Left lobe of liver (tissue), 2 donors: ENCODE data around the gene ISCA1. TPM values are rescaled to one million over a fixed set of nuclear protein-coding genes. Genes with fewer than 3 reads are reported as not detected.

Source experiments
- ATAC-seq: fragments of 200-7000 bp; cut with Tn5 transposase; one replicate; pipeline ENCODE4 v1.9.1; 2020; ENCODE audit warnings: mild to moderate bottlenecking, moderate library complexity
- DNase-seq: peaks from one replicate; pipeline ENCODE4 v3.0.0-alpha.2; 2020; ENCODE audit warnings: low spot score
- total RNA-seq: library from RNA; stranded (reverse); gene quantifications from one replicate; pipeline ENCODE4 v1.2.1, GENCODE V29; 2021
- donor health status: DM: no; HTN: no; CAD: no; lungs with moderate emphysema.
- donor health status: DM: no; HTN: yes; CAD: no.

Gene ISCA1
- total RNA-seq, 1 donor from 2014 or later = 16.7 TPM

DNA sequence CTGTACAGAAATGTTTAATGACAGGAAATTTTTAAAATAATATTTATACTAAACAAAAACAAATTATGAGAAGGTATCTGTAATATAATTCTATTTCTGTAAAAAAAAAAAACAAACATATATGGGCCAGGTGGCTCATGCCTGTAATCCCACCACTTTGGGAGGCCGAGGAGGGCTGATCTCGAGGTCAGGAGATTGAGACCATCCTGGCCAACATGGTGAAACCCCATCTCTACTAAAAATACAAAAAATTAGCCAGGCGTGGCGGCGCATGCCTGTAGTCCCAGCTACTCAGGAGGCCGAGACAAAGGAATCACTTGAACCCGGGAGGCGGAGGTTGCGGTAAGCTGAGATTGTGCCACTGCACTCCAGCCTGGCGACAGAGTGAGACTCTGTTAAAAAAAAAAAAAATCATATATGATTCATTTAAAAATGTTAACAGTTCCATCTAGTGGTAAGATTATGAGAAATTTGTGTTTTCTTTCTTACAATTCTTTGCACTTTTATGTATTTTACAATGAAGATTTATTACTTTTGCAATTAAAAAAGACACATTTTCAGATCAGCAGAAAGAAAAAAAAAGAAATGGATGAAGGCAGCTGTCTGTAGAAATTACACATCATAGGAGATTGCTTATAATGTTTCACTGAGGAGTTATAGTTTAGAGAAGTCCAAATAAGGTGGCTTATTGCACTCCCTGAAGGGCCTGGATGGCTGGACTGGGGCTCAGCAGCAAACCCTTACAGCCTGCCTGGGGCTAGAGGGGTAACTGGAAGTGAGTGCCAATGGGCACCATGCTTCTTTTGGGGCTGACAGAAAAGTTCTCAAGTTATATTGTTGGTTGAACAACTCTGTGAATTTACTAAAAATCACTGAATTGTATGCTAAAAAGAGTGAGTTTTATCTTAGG lies 43.2 kb downstream of the ISCA1 start:
- DNase-seq (no peak), ATAC-seq (no peak)

DNA sequence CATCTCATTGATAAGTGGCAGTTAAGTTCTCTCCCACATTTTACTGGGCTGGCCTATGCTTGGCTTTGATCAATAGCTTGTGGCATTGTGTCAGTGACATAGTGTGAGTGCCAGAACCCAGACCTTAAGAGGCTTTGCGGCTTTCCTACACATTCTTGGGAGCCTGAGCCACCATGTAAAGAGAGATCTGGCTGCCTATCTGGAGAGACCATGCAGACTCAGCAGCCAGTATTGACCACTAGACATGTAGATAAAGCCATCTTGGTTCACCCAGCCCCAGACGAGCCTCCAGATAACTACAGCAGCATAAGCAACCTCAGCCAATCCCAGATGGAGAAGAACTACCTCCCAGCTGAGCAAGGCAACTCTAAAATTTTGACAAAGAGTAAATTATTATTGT lies 51.5 kb downstream of the ISCA1 start:
- ATAC-seq = no peak

DNA sequence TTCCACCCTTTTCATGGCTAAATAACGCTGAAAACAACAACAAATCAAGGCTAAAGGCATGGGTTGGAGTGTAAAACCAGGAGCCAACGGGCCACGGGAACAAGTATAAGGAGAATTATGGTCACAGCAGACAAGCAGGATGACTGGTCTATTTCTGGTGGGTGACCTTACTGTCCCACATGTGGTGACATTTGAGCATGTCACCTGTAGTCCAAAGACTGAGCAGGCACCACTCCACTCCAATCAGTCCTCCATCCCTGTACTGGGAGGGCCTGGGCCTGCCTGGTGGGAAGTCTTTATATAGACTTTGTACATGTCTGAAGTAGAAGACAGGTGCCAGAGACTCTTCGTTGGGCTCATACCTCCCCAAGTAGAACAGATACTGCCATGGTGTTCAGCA lies 59.7 kb downstream of the ISCA1 start:
- no peak for ATAC-seq
- no peak for DNase-seq

More for the DNA sequence above, 51.5 kb downstream of the ISCA1 start:
- no peak for DNase-seq

DNA sequence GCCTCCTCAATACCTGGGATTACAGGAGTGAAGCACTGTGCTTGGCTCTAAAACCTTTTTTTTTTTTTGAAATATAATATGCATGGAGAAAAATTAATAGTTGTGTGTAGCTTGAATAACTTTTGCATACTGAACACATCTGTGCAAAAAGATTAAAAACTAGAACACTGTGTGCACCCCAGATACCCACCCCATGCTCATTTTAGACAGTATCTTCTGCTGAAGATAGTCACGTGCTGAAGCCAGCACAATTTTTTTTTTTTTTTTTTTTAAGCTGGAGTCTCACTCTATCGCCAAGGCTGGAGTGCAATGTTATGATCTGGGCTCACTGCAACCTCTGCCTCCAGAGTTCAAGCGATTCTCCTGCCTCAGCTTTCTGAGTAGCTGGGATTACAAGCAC lies 62.7 kb downstream of the ISCA1 start:
- DNase-seq (no peak), ATAC-seq (no peak)

DNA sequence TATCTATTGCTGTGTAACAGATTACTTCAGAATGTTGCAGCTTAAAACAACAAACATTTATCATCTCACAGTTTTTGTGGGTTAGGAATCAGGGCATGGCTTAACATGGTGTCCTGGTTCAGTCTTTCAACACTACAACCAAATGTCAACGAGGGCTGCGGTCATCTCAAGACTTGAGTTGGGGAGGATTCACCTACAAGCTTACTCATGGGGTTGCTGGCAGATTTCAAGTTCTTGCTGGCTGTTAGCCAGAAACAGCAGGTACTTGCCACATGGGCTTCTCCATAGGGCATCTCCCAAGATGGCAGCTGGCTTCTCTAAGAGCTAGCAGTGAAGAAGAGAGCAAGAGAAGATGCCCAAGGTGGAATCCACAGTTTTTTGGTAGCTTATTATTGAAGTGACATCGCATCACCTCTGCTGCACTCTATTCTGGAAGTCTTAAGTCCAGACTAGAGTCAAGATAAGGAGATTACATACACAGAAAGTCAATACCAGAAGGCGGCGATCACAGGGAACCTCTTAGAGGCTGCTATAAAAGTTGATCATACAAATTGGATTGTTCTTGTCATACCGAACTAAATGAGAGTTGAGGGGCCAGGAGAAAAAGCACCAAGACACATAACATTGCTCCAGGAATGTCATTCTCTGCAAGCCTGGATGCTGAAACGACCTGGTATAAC lies 65.1 kb downstream of the ISCA1 start:
- DNase-seq (no peak), ATAC-seq (no peak)

Other genes starting within 250 kb of the ISCA1 start
- 5.7 TPM for gene GOLM1, start 183.0 kb downstream of the ISCA1 start, total RNA-seq
- gene C9orf153, start 22.9 kb downstream of the ISCA1 start, total RNA-seq = 0.15 TPM
- gene TUT7, start 71.9 kb upstream of the ISCA1 start, total RNA-seq = 37.3 TPM